ENCODE measurements around the gene BANF2.

- no peak for TF ChIP-seq POLR2A (IDR thresholded peaks at IDR 0.05; ENCODE audit: low read length)
- TF ChIP-seq GATA1 (IDR thresholded peaks at IDR 0.05; ENCODE audit: low read depth, low read length) = no peak
Measured at GRCh38 chr20:17720755-17721154, 21.0 kb downstream of the BANF2 start.
